Mammary epithelial cell (primary cell): ENCODE measurements around the gene TMED4.

Source experiments
- CTCF ChIP-seq, 2 donors: IDR thresholded peaks in 1 of 2; conservative IDR thresholded peaks in 1 of 2; 2 replicates each; pipeline ENCODE4 v1.5.1; 2011 to 2012; ENCODE audit warnings: inconsistent platforms in 2 of 2, low read length in 2 of 2, mild to moderate bottlenecking in 2 of 2, control low read depth in 1 of 2, low read depth in 1 of 2; ENCODE audit not compliant: insufficient read depth in 1 of 2; ENCODE audit errors: extremely low read depth in 1 of 2
- EZH2 ChIP-seq: IDR thresholded peaks from 2 replicates; pipeline ENCODE4 v1.6.1; 2012; ENCODE audit warnings: low read length, inconsistent platforms, borderline replicate concordance

DNA sequence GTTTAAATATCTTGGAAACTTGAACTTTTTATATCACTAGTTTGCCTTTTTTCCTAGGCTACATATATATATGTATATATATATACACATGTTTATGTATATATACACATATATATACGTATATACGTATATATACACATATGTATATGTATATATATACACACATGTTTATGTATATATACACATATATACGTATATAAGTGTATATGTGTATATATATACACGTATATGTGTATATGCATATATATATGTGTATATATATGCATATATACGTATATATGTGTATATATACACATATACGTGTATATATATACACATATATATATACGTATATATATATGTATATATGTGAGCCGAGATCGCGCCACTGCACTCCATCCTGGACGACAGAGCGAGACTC lies 34.5 kb upstream of the TMED4 start:
- TF ChIP-seq EZH2 (no peak), CTCF (conservative IDR thresholded peaks at IDR 0.05 in 1 of 2, IDR thresholded peaks at IDR 0.05 in 1 of 2; ENCODE audit: extremely low read depth in 1 of 2, insufficient read depth in 1 of 2, low read depth in 1 of 2, low read length in 2 of 2) (no peak)
